GM21723 (cell line): ENCODE data around the gene RPS2.
A peak's percentile ranks its signal among the peaks of the same experiment; 100 is the strongest.
"Not testable (repeated sequence)": the region's sequence is repeated elsewhere in the genome, so short reads cannot be mapped to it uniquely, and the experiment has no call there.

Experiments
- ATAC-seq: cut with Tn5 transposase; IDR thresholded peaks from one replicate; pipeline ENCODE4 v1.9.1; 2021; ENCODE audit warnings: mild to moderate bottlenecking, moderate library complexity; ENCODE audit not compliant: unreplicated experiment

The RPS2 gene

GRCh38 chr16:1965396-1966001, 873 bp upstream of the RPS2 start:
- no peak for ATAC-seq

- ATAC-seq = peak; percentile 10
Measured at GRCh38 chr16:1963806-1964505, 670 bp downstream of the RPS2 start.

GRCh38 chr16:1962161-1963153, 2.2 kb downstream of the RPS2 start:
- ATAC-seq = not testable (repeated sequence)

- ATAC-seq = no peak
Measured at GRCh38 chr16:1961651-1962067, 3.0 kb downstream of the RPS2 start.

- no peak for ATAC-seq
Measured at GRCh38 chr16:1960665-1961630, 3.7 kb downstream of the RPS2 start.

- peak; percentile 64 for ATAC-seq
Measured at GRCh38 chr16:1959269-1960039, 5.2 kb downstream of the RPS2 start, which contains the start of gene NDUFB10. NDUFB10 (plus strand) TSS chr16:1959538; CDS start chr16:1959625, 87 bp downstream.

- ATAC-seq = peak; percentile 6
Measured at GRCh38 chr16:1958715-1959268, 5.8 kb downstream of the RPS2 start.

- ATAC-seq = not testable (repeated sequence)
Measured at GRCh38 chr16:1958143-1958491, 6.5 kb downstream of the RPS2 start.

- not testable (repeated sequence) for ATAC-seq
Measured at GRCh38 chr16:1957434-1958142, 7.0 kb downstream of the RPS2 start.

GRCh38 chr16:1953734-1954133, 10.9 kb downstream of the RPS2 start:
- ATAC-seq = no peak

- ATAC-seq = no peak
Measured at GRCh38 chr16:1950559-1950958, 14.1 kb downstream of the RPS2 start.

- no peak for ATAC-seq
Measured at GRCh38 chr16:1950047-1950446, 14.6 kb downstream of the RPS2 start.

- ATAC-seq = no peak
Measured at GRCh38 chr16:1949507-1949906, 15.1 kb downstream of the RPS2 start.

- no peak for ATAC-seq
Measured at GRCh38 chr16:1947369-1947670, 17.3 kb downstream of the RPS2 start.

GRCh38 chr16:1946495-1947368, 17.9 kb downstream of the RPS2 start:
- ATAC-seq = no peak

- ATAC-seq = no peak
Measured at GRCh38 chr16:1945559-1946391, 18.9 kb downstream of the RPS2 start.

- no peak for ATAC-seq
Measured at GRCh38 chr16:1944612-1945199, 19.9 kb downstream of the RPS2 start.
